RWPE2 (cell line): ENCODE data around the gene ELAC2.
A peak's percentile ranks its signal among the peaks of the same experiment; 100 is the strongest.

ENCODE experiments used
- ATAC-seq: fragments of 200-7000 bp; cut with Tn5 transposase; 3 replicates; pipeline ENCODE4 v1.9.1; 2021; ENCODE audit warnings: low read depth
- DNase-seq: peaks from one replicate; pipeline ENCODE4 v3.0.0-alpha.2; 2020; ENCODE audit warnings: low spot score
- H3K27ac ChIP-seq: fragments of 450-650 bp; 2 replicates; pipeline ENCODE4 v1.5.1; 2017; ENCODE audit warnings: mild to moderate bottlenecking; ENCODE audit not compliant: poor library complexity, severe bottlenecking
- H3K27me3 ChIP-seq: fragments of 250-450 bp; sonication (Bioruptor Pico); 2 replicates; pipeline ENCODE4 v1.5.1; 2021; ENCODE audit warnings: mild to moderate bottlenecking, moderate library complexity; ENCODE audit not compliant: insufficient read depth, poor library complexity, severe bottlenecking
- H3K36me3 ChIP-seq: fragments of 250-450 bp; sonication (Bioruptor Pico); 2 replicates; pipeline ENCODE4 v1.5.1; 2020; ENCODE audit warnings: low read depth, mild to moderate bottlenecking, moderate library complexity
- H3K4me1 ChIP-seq: fragments of 250-450 bp; sonication (Bioruptor Pico); 2 replicates; pipeline ENCODE4 v1.5.1; 2021; ENCODE audit warnings: mild to moderate bottlenecking, moderate library complexity; ENCODE audit not compliant: insufficient read depth, poor library complexity, severe bottlenecking
- H3K4me3 ChIP-seq: fragments of 250-450 bp; sonication (Bioruptor Pico); 2 replicates; pipeline ENCODE4 v1.5.1; 2021; ENCODE audit warnings: mild to moderate bottlenecking, moderate library complexity; ENCODE audit not compliant: severe bottlenecking
- H3K9me3 ChIP-seq: fragments of 250-450 bp; sonication (Bioruptor Pico); 2 replicates; pipeline ENCODE4 v1.5.1; 2021; ENCODE audit warnings: mild to moderate bottlenecking, moderate library complexity; ENCODE audit not compliant: severe bottlenecking
- CTCF ChIP-seq: fragments of 450-650 bp; IDR thresholded peaks from one replicate; pipeline ENCODE4 v1.5.1; 2017; ENCODE audit warnings: mild to moderate bottlenecking, moderate library complexity; ENCODE audit not compliant: poor library complexity, severe bottlenecking

The ELAC2 gene

GRCh38 chr17:12995896-12996295 lies 21.9 kb downstream of the ELAC2 start:
- peaks cover 92% of the 10 kb centered on the region for H3K36me3 ChIP-seq
- H3K27ac ChIP-seq = no peak overlapping the region
- no peak overlapping the region for H3K4me3 ChIP-seq
- peak; percentile 51 for DNase-seq
- no peaks in the 10 kb centered on the region for H3K4me1 ChIP-seq
- no peaks in the 10 kb centered on the region for H3K9me3 ChIP-seq
- TF ChIP-seq CTCF = no peak
- no peaks in the 10 kb centered on the region for H3K27me3 ChIP-seq
- no peak for ATAC-seq

- ATAC-seq (no peak), DNase-seq (peak; percentile 23)
- H3K27me3 ChIP-seq = no peaks in the 10 kb centered on the region
- no peak for TF ChIP-seq CTCF
- H3K9me3 ChIP-seq = no peaks in the 10 kb centered on the region
- H3K4me3 ChIP-seq = no peak overlapping the region
- H3K27ac ChIP-seq = no peak overlapping the region
- H3K4me1 ChIP-seq = no peaks in the 10 kb centered on the region
- H3K36me3 ChIP-seq = peaks cover 86% of the 10 kb centered on the region
Measured at GRCh38 chr17:12995106-12995895, 22.5 kb downstream of the ELAC2 start.

GRCh38 chr17:12994341-12995074 lies 23.3 kb downstream of the ELAC2 start:
- Histone ChIP-seq H3K27me3 (no peaks in the 10 kb centered on the region), H3K36me3 (peaks cover 80% of the 10 kb centered on the region), H3K27ac (no peak overlapping the region), H3K4me1 (no peaks in the 10 kb centered on the region), H3K4me3 (no peak overlapping the region), H3K9me3 (no peaks in the 10 kb centered on the region)
- ATAC-seq (no peak), DNase-seq (no peak)
- no peak for TF ChIP-seq CTCF

- no peaks in the 10 kb centered on the region for H3K4me1 ChIP-seq
- H3K27me3 ChIP-seq = no peaks in the 10 kb centered on the region
- DNase-seq = no peak
- peaks cover 73% of the 10 kb centered on the region for H3K36me3 ChIP-seq
- H3K9me3 ChIP-seq = no peaks in the 10 kb centered on the region
- H3K27ac ChIP-seq = no peak overlapping the region
- no peak for ATAC-seq
- H3K4me3 ChIP-seq = no peak overlapping the region
- no peak for TF ChIP-seq CTCF
Measured at GRCh38 chr17:12993631-12994030, 24.2 kb downstream of the ELAC2 start.
